Left lobe of liver (tissue), 2 donors: Measurements from ENCODE around the gene HOXA13. TPM values are rescaled to one million over a fixed set of nuclear protein-coding genes. Genes with fewer than 3 reads are reported as not detected.

Source experiments
- ATAC-seq: fragments of 200-7000 bp; cut with Tn5 transposase; one replicate; pipeline ENCODE4 v1.9.1; 2020; ENCODE audit warnings: mild to moderate bottlenecking, moderate library complexity
- DNase-seq: peaks from one replicate; pipeline ENCODE4 v3.0.0-alpha.2; 2020; ENCODE audit warnings: low spot score
- total RNA-seq: library from RNA; stranded (reverse); gene quantifications from one replicate; pipeline ENCODE4 v1.2.1, GENCODE V29; 2021
- donor health status: DM: no; HTN: no; CAD: no; lungs with moderate emphysema.
- donor health status: DM: no; HTN: yes; CAD: no.

The HOXA13 gene
- total RNA-seq, 1 donor from 2014 or later: 0.03 TPM

- ATAC-seq (peak; percentile 95), DNase-seq (peak; percentile 80)
Observed at GRCh38 chr7:27160546-27161213, 39.2 kb downstream of the HOXA13 start.

- no peak for DNase-seq
- ATAC-seq: peak; percentile 9
Observed at GRCh38 chr7:27160145-27160545, 39.7 kb downstream of the HOXA13 start.

GRCh38 chr7:27159266-27160144 lies 40.4 kb downstream of the HOXA13 start:
- ATAC-seq: no peak
- no peak for DNase-seq

GRCh38 chr7:27158436-27159265 lies 41.2 kb downstream of the HOXA13 start:
- DNase-seq (no peak), ATAC-seq (no peak)

- DNase-seq: no peak
- ATAC-seq: no peak
Observed at GRCh38 chr7:27157702-27158431, 42.0 kb downstream of the HOXA13 start.

- ATAC-seq (no peak), DNase-seq (no peak)
Observed at GRCh38 chr7:27156916-27157701, 42.8 kb downstream of the HOXA13 start.

- DNase-seq (no peak), ATAC-seq (no peak)
Observed at GRCh38 chr7:27156508-27156898, 43.4 kb downstream of the HOXA13 start, which contains the start of gene HOXA7. HOXA7 (minus strand) TSS chr7:27156675; CDS start chr7:27156545, 130 bp downstream.

GRCh38 chr7:27155816-27156507 lies 43.9 kb downstream of the HOXA13 start:
- no peak for ATAC-seq

GRCh38 chr7:27154901-27155815 lies 44.7 kb downstream of the HOXA13 start:
- ATAC-seq (no peak), DNase-seq (no peak)

More at GRCh38 chr7:27155816-27156507, 43.9 kb downstream of the HOXA13 start:
- DNase-seq: no peak

GRCh38 chr7:27154369-27154768 lies 45.5 kb downstream of the HOXA13 start:
- no peak for DNase-seq

GRCh38 chr7:27153526-27153925 lies 46.4 kb downstream of the HOXA13 start:
- no peak for ATAC-seq
- DNase-seq: no peak

More at GRCh38 chr7:27154369-27154768, 45.5 kb downstream of the HOXA13 start:
- ATAC-seq: no peak

- DNase-seq: no peak
- no peak for ATAC-seq
Observed at GRCh38 chr7:27152816-27153442, 47.0 kb downstream of the HOXA13 start.

GRCh38 chr7:27151931-27152815 lies 47.7 kb downstream of the HOXA13 start, which contains the start of gene HOXA3:
HOXA3 (minus strand) TSS chr7:27152583; CDS start chr7:27110640, 41,943 bp downstream.
- no peak for ATAC-seq
- DNase-seq: no peak

- ATAC-seq (no peak), DNase-seq (peak; percentile 33)
Observed at GRCh38 chr7:27151341-27151930, 48.5 kb downstream of the HOXA13 start.

GRCh38 chr7:27150568-27151340 lies 49.1 kb downstream of the HOXA13 start:
- DNase-seq (peak; percentile 64), ATAC-seq (peak; percentile 90)
